Mesothelial cell of epicardium (in vitro differentiated cells): ENCODE results near the gene STAC. TPM values are rescaled to one million over a fixed set of nuclear protein-coding genes. Genes with fewer than 3 reads are reported as not detected.
"Not testable (repeated sequence)": the region's sequence is repeated elsewhere in the genome, so short reads cannot be mapped to it uniquely, and the experiment has no call there.

ENCODE experiments used
- DNase-seq, 2 experiments: peaks; one replicate each; pipeline ENCODE4 v3.0.0; 2021; ENCODE audit warnings: low spot score in 2 of 2; ENCODE audit not compliant: unreplicated experiment in 2 of 2
- H3K27ac Mint-ChIP-seq: 2 replicates; pipeline ENCODE4 v1.8.0; 2021; ENCODE audit warnings: mixed read lengths
- H3K27me3 Mint-ChIP-seq: 2 replicates; pipeline ENCODE4 v1.8.0; 2021; ENCODE audit warnings: low read depth, mixed read lengths
- H3K36me3 Mint-ChIP-seq: 2 replicates; pipeline ENCODE4 v1.8.0; 2021; ENCODE audit warnings: mixed read lengths
- H3K4me1 Mint-ChIP-seq: 2 replicates; pipeline ENCODE4 v1.8.0; 2021; ENCODE audit warnings: mixed read lengths
- H3K4me3 Mint-ChIP-seq: 2 replicates; pipeline ENCODE4 v1.8.0; 2021; ENCODE audit warnings: mild to moderate bottlenecking, moderate library complexity, mixed read lengths
- H3K9me3 Mint-ChIP-seq: 2 replicates; pipeline ENCODE4 v1.8.0; 2021; ENCODE audit warnings: mixed read lengths
- total RNA-seq: library from RNA; stranded (reverse); gene quantifications from 3 replicates; pipeline ENCODE4 v1.2.1, GENCODE V29; 2021
- TF ChIP-seq, protein P1 (sequence below): fragments of 200-600 bp; sonication (generic); IDR thresholded peaks from one replicate; pipeline ENCODE4 v1.5.0; 2021; ENCODE audit warnings: antibody characterized with exemption; ENCODE audit not compliant: unreplicated experiment

STAC gene
- total RNA-seq, 1 donor from 2014 or later, result 1.9 TPM

DNA sequence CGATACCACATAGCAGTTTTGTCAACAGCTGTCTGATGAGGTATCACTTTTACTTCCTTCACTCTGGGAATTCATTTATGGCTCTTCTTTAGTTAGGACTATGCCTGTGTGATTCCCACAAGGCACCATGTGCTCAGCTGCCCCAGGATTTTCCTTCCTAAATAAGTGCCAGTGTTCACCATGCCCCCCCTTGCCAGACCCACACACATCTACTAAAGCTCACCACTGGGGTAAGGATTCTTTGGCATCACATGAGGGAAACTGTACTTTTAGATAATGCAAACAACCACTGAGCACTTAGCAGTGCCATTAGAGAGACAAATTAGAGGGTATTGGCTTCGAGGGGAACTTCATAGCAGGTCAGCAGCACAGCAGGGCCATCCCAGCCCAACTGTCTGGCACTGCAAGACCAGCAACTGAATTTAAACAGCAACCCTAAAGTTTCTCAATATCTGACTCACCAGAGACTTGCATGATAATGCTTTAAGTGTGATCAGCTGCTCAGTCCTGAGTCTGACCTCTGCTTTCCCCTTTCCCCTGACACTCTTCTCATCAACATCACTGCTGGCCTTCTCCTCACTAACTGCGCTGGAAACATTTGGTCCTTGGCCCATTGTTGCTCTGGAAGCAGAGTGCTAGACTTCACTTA is 114.3 kb downstream of the STAC start:
- Mint-ChIP-seq H3K4me3 (no peak overlapping the region), H3K27ac (no peak overlapping the region), H3K4me1 (peaks cover 7% of the 10 kb centered on the region)

DNA sequence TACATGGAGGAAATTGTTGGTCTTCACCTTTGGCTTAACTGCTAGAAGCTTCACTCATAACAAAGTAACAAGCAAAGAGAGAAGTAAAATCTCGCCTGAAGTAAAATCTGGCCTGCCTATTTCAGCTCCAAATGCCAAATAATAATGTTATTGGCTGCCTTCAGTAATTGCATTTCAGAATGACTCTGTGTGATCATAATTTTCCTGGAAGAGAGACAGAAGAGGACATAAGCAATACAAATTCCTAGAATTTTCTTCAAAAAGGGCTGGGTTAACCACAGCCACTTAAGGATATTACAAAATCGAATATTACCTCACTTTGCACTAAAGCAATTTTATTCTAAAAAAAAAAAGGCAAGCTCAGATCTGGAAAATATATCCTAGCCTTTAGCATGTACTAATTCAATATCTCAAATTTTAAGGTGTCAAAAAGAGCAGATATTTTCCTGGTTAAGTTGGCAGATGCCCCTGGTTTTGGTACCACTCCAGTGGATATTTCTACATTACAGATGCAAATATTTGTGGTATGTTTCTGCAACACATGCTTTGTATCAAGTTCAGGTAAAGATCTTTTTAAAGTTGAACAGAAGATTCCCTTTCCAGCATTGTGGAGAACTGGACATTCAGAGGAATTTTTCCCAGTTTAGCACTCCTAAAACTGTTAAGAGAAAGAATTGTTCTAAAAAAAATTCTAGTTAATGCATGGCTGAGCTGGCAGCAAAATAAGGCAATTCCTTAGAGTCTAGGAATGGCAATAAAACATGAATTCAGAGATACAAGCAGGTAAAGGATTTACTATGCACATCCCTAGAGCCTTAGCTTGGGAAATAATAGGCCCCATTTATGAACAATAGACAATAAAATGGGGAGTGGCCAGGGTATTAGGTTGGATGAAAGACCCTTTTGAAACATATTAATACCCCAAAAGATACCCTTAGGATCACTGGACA is 116.7 kb downstream of the STAC start:
- peaks cover 7% of the 10 kb centered on the region for H3K4me1 Mint-ChIP-seq
- H3K36me3 Mint-ChIP-seq, result no peaks in the 10 kb centered on the region
- TF ChIP-seq, protein P1, sequence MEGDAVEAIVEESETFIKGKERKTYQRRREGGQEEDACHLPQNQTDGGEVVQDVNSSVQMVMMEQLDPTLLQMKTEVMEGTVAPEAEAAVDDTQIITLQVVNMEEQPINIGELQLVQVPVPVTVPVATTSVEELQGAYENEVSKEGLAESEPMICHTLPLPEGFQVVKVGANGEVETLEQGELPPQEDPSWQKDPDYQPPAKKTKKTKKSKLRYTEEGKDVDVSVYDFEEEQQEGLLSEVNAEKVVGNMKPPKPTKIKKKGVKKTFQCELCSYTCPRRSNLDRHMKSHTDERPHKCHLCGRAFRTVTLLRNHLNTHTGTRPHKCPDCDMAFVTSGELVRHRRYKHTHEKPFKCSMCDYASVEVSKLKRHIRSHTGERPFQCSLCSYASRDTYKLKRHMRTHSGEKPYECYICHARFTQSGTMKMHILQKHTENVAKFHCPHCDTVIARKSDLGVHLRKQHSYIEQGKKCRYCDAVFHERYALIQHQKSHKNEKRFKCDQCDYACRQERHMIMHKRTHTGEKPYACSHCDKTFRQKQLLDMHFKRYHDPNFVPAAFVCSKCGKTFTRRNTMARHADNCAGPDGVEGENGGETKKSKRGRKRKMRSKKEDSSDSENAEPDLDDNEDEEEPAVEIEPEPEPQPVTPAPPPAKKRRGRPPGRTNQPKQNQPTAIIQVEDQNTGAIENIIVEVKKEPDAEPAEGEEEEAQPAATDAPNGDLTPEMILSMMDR, result no peak
- no peaks in the 10 kb centered on the region for H3K9me3 Mint-ChIP-seq
- no peak overlapping the region for H3K27ac Mint-ChIP-seq
- H3K4me3 Mint-ChIP-seq, result no peak overlapping the region
- H3K27me3 Mint-ChIP-seq, result no peaks in the 10 kb centered on the region
- DNase-seq, result no peak

More for the DNA sequence above, 114.3 kb downstream of the STAC start:
- no peak for DNase-seq
- Mint-ChIP-seq H3K9me3 (no peaks in the 10 kb centered on the region), H3K27me3 (peaks cover 6% of the 10 kb centered on the region), H3K36me3 (no peaks in the 10 kb centered on the region)
- TF ChIP-seq, protein P1, result no peak

DNA sequence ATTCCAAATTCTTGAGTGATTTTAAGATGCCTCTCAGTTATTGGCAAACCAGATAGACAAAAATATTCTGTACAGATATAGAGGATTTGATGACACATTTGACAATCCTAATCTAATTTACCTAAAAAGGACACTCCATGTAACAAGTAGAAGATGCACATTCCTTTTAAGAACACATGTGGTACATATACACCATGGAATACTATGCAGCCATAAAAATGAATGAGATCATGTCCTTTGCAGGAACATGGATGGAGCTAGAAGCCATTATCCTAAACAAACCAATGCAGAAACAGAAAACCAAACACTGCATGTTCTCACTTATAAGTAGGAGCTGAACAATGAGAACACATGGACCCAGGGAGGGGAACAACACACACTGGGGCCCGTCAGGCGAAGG is 119.7 kb downstream of the STAC start:
- DNase-seq, H3K27ac Mint-ChIP-seq, H3K9me3 Mint-ChIP-seq, H3K4me3 Mint-ChIP-seq, H3K36me3 Mint-ChIP-seq, H3K27me3 Mint-ChIP-seq, H3K4me1 Mint-ChIP-seq: not testable (repeated sequence)

DNA sequence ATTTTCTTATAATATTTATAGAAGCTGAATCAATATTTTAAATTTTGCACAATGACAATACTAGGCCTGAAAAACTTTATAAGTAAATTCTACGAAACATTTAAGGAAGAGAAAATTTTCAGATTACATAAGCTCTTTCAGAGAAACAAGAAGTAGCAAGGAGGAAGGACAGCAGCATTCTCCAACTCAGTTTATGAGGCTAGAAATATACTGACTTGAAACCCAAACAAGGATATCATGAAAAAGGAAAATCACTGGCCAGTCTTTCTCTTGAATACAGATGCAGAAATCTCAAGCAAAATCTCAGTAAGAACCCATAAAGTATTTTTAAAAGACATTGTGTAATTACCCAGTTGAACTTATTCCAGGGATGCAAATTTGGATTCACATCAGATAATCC is 121.3 kb downstream of the STAC start:
- no peak overlapping the region for H3K4me3 Mint-ChIP-seq
- H3K4me1 Mint-ChIP-seq, result peaks cover 5% of the 10 kb centered on the region
- no peaks in the 10 kb centered on the region for H3K27me3 Mint-ChIP-seq
- TF ChIP-seq, protein P1, result no peak
- DNase-seq, result no peak
- H3K9me3 Mint-ChIP-seq, result peaks cover 9% of the 10 kb centered on the region
- peaks cover 2% of the 10 kb centered on the region for H3K36me3 Mint-ChIP-seq
- no peak overlapping the region for H3K27ac Mint-ChIP-seq

DNA sequence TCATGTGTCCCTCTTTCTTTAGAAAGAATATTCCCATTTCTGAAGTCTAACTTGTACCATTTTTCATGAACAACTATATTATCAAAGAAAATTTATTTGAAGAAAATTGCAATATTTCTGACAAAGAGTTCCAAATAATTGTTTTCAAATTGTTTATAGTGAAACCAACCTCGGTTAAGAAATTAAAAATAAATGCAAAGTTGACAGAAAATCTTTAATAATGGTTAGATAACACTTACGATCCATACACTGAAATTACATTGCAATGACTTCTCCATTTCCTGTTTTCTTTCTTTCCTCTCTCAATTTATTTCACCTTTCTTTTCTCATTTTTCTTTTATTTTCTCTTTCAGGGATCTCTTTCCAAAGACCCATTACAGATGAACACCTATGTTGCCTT is 125.1 kb downstream of the STAC start:
- H3K27me3 Mint-ChIP-seq, result peaks cover 3% of the 10 kb centered on the region
- peaks cover 9% of the 10 kb centered on the region for H3K36me3 Mint-ChIP-seq
- H3K4me3 Mint-ChIP-seq, result no peak overlapping the region
- no peak overlapping the region for H3K27ac Mint-ChIP-seq
- TF ChIP-seq, protein P1, result no peak
- no peaks in the 10 kb centered on the region for H3K4me1 Mint-ChIP-seq
- no peak for DNase-seq
- H3K9me3 Mint-ChIP-seq, result peaks cover 37% of the 10 kb centered on the region
